GM12878 (cell line): ENCODE data around the gene ARAP1. TPM values are rescaled to one million over a fixed set of nuclear protein-coding genes. Genes with fewer than 3 reads are reported as not detected.

Source experiments
- ATAC-seq: fragments of 200-7000 bp; cut with Tn5 transposase; 3 replicates; pipeline ENCODE4 v1.9.1; 2020; ENCODE audit warnings: mild to moderate bottlenecking, moderate library complexity
- BruUV-seq: library from RNA; stranded (reverse); fragments of 400-500 nt; replicated peaks from 2 replicates; lab custom pipeline; 2021; lab: Mats Ljungman, UMichigan
- CTCF ChIA-PET: fragments of 300-600 bp; sonication (Branson Sonifier 250); formaldehyde crosslinking; extraction: SDS; loops from one replicate; lab custom pipeline; 2021; ENCODE audit warnings: inconsistent platforms; lab: Yijun Ruan, JAX
- POLR2A ChIA-PET: fragments of 350-600 bp; formaldehyde crosslinking; extraction: SDS; loops from one replicate; lab custom pipeline; 2021; ENCODE audit warnings: inconsistent platforms; lab: Charles Lee
- RAD21 ChIA-PET: fragments of 300-600 bp; sonication (Branson Sonifier 250); formaldehyde crosslinking; loops from one replicate; lab custom pipeline; 2023; ENCODE audit warnings: antibody characterized with exemption; ENCODE audit not compliant: unreplicated experiment; lab: Charles Lee
- SMC1A ChIA-PET: fragments of 300-600 bp; sonication (Branson Sonifier 250); formaldehyde crosslinking; loops from one replicate; lab custom pipeline; 2023; ENCODE audit not compliant: unreplicated experiment, uncharacterized antibody; lab: Charles Lee
- DNase-seq: peaks from one replicate; pipeline ENCODE4 v3.0.0-alpha.2; 2011; ENCODE audit warnings: low read depth, low spot score
- FAIRE-seq: peaks from 3 replicates; lab custom pipeline; 2011; peaks lifted over from hg19 to GRCh38; lab: Jason Lieb, UNC
- H2AFZ ChIP-seq: 2 replicates; pipeline ENCODE4 v1.6.0; 2011; ENCODE audit warnings: low read depth, low read length, control low read depth; ENCODE audit not compliant: control insufficient read depth
- H3K27ac ChIP-seq: 2 replicates; pipeline ENCODE4 v1.5.1; 2011; ENCODE audit warnings: control low read depth; ENCODE audit not compliant: control insufficient read depth, insufficient read depth
- H3K27me3 ChIP-seq, 2 experiments: replicated peaks in 1 of 2; 2 replicates each; pipeline versions ENCODE4 v1.6.0 to v1.6.1; 2011; ENCODE audit warnings: low read length in 1 of 2; ENCODE audit not compliant: control insufficient read depth in 2 of 2, insufficient read depth in 2 of 2
- H3K36me3 ChIP-seq, 2 experiments: 2 replicates each; pipeline ENCODE4 v1.5.1; 2011; ENCODE audit warnings: low read length in 1 of 2; ENCODE audit not compliant: control insufficient read depth in 2 of 2, insufficient read depth in 2 of 2
- H3K4me1 ChIP-seq: 2 replicates; pipeline ENCODE4 v1.6.1; 2011; ENCODE audit warnings: mild to moderate bottlenecking, low read length, moderate library complexity, mixed read lengths; ENCODE audit not compliant: control insufficient read depth, insufficient read depth
- H3K4me2 ChIP-seq: 2 replicates; pipeline ENCODE4 v1.6.0; 2011; ENCODE audit warnings: control low read depth; ENCODE audit not compliant: control insufficient read depth, insufficient read depth
- H3K4me3 ChIP-seq: fragments of 200-600 bp; sonication (generic); 2 replicates; pipeline ENCODE4 v1.5.1; 2016
- H3K79me2 ChIP-seq: 2 replicates; pipeline ENCODE4 v1.6.0; 2011; ENCODE audit warnings: low read length; ENCODE audit not compliant: control insufficient read depth, insufficient read depth
- H3K9ac ChIP-seq: 2 replicates; pipeline ENCODE4 v1.8.0; 2011; ENCODE audit warnings: low read length, control low read depth, mixed read lengths; ENCODE audit not compliant: control insufficient read depth, insufficient read depth
- H3K9me3 ChIP-seq: replicated peaks from 3 replicates; pipeline ENCODE4 v1.5.1; 2011; ENCODE audit warnings: mild to moderate bottlenecking, low read length; ENCODE audit not compliant: control insufficient read depth, insufficient read depth
- H4K20me1 ChIP-seq: 2 replicates; pipeline ENCODE4 v1.6.0; 2011; ENCODE audit not compliant: control insufficient read depth, insufficient read depth
- CHD4 ChIP-seq: fragments of 200-600 bp; sonication (generic); IDR thresholded peaks from 2 replicates; pipeline ENCODE4 v1.6.1; 2016; ENCODE audit warnings: mild to moderate bottlenecking
- EGR1 ChIP-seq, 2 experiments: IDR thresholded peaks; 1 replicate in 1 of 2; 2 replicates in 1 of 2; pipeline ENCODE4 v1.6.1; 2011 to 2012; ENCODE audit warnings: low read depth in 2 of 2, low read length in 2 of 2, borderline replicate concordance in 1 of 2, mild to moderate bottlenecking in 1 of 2, moderate library complexity in 1 of 2
- PAX8 ChIP-seq: fragments of 450-650 bp; IDR thresholded peaks from 2 replicates; pipeline ENCODE4 v1.6.1; 2017; ENCODE audit warnings: mild to moderate bottlenecking, moderate library complexity
- RCOR1 ChIP-seq: conservative IDR thresholded peaks from 2 replicates; pipeline ENCODE4 v1.6.1; 2012; ENCODE audit warnings: low read depth, low read length, improper control_type of control experiment
- RELB ChIP-seq: fragments of 450-650 bp; IDR thresholded peaks from 2 replicates; pipeline ENCODE4 v1.6.1; 2017; ENCODE audit warnings: low read depth, mild to moderate bottlenecking, moderate library complexity
- SUPT20H ChIP-seq: IDR thresholded peaks from 2 replicates; pipeline ENCODE4 v1.6.1; 2011; ENCODE audit warnings: low read depth, mild to moderate bottlenecking, low read length, moderate library complexity, borderline replicate concordance; ENCODE audit not compliant: control insufficient read depth
- ZBTB33 ChIP-seq: fragments of 450-650 bp; IDR thresholded peaks from 2 replicates; pipeline ENCODE4 v1.6.1; 2017; ENCODE audit warnings: mild to moderate bottlenecking
- ZNF687 ChIP-seq: fragments of 450-650 bp; IDR thresholded peaks from 2 replicates; pipeline ENCODE4 v1.6.1; 2017; ENCODE audit warnings: mild to moderate bottlenecking, moderate library complexity
- WGBS: methylation state at CpG from one replicate; pipeline ENCODE4 v1.1.6; 2016; ENCODE audit warnings: low lambda C conversion rate; ENCODE audit not compliant: insufficient replicate concordance, insufficient coverage; ENCODE audit errors: missing lambda C conversion rate; 5-methylcytosine and 5-hydroxymethylcytosine counted together
- in situ Hi-C: fragments of 300-500 bp; cut with MboI; formaldehyde crosslinking; loops from 9 replicates; pipeline ENCODE4 v1.14.3; 2018; ENCODE audit warnings: mixed read lengths
- intact Hi-C: fragments of 100-400 bp; cut with micrococcal nuclease; formaldehyde crosslinking; loops from one replicate; pipeline ENCODE4 v1.14.2; 2022; ENCODE audit not compliant: unreplicated experiment
- polyA plus RNA-seq, 11 experiments: library from polyadenylated mRNA; depleted of rRNA in 4 of 11; unstranded in 6 of 11; stranded (reverse) in 5 of 11; fragments of >200 nt; fragmentation: Nextera tagmentation in 4 of 11; fragmentation: Illumina TruSeq in 1 of 11; extraction: Ambion mirVana in 4 of 11; extraction: Trizol in 1 of 11; gene quantifications; 1 replicate in 1 of 11; 2 replicates in 10 of 11; pipeline versions ENCODE4 v1.2.1 to v1.2.3, GENCODE V29; 2011 to 2016; ENCODE audit warnings: inconsistent platforms in 2 of 11, missing spikeins in 2 of 11, low read depth in 1 of 11
- total RNA-seq, 4 experiments: library from RNA; depleted of rRNA in 3 of 4; stranded (reverse); fragments of >200 nt in 3 of 4; fragmentation: Illumina TruSeq in 1 of 4; extraction: Trizol in 1 of 4; gene quantifications; 2 replicates each; pipeline versions ENCODE4 v1.2.1 to v1.2.3, GENCODE V29; 2013 to 2021
- TF ChIP-seq, protein P1 (sequence below): fragments of 450-650 bp; IDR thresholded peaks from 2 replicates; pipeline ENCODE4 v1.6.1; 2018; ENCODE audit warnings: mild to moderate bottlenecking, low read depth, moderate library complexity; ENCODE audit not compliant: partially characterized antibody

ARAP1 gene
- total and polyA plus RNA-seq, 10 of the 15 experiments (the other 5 are each of a cell fraction or from before 2014, with no cell fraction given), result 0.55 to 102 (median 51.0) TPM

GRCh38 chr11:72783144-72783905, 31.1 kb upstream of the ARAP1 start:
- RAD21 ChIA-PET, result interaction anchor here (0.8 to 2.3 kb wide), 6 partner anchors 10 to 61 kb away, joined by 3 to 24 read pairs (median 7); partner anchors contain the start of gene STARD10
- no peak overlapping the region for H3K4me3 ChIP-seq
- TF ChIP-seq CHD4 (no peak), ZBTB33 (no peak), PAX8 (no peak), EGR1 (IDR thresholded peaks at IDR 0.05; ENCODE audit: borderline replicate concordance in 1 of 2, low read depth in 2 of 2, low read length in 2 of 2) (no peak), RELB (no peak), SUPT20H (no peak), RCOR1 (no peak), ZNF687 (no peak)
- TF ChIP-seq, protein P1, sequence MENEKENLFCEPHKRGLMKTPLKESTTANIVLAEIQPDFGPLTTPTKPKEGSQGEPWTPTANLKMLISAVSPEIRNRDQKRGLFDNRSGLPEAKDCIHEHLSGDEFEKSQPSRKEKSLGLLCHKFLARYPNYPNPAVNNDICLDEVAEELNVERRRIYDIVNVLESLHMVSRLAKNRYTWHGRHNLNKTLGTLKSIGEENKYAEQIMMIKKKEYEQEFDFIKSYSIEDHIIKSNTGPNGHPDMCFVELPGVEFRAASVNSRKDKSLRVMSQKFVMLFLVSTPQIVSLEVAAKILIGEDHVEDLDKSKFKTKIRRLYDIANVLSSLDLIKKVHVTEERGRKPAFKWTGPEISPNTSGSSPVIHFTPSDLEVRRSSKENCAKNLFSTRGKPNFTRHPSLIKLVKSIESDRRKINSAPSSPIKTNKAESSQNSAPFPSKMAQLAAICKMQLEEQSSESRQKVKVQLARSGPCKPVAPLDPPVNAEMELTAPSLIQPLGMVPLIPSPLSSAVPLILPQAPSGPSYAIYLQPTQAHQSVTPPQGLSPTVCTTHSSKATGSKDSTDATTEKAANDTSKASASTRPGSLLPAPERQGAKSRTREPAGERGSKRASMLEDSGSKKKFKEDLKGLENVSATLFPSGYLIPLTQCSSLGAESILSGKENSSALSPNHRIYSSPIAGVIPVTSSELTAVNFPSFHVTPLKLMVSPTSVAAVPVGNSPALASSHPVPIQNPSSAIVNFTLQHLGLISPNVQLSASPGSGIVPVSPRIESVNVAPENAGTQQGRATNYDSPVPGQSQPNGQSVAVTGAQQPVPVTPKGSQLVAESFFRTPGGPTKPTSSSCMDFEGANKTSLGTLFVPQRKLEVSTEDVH, result no peak

More at GRCh38 chr11:72783144-72783905, 31.1 kb upstream of the ARAP1 start:
- Histone ChIP-seq H3K9me3 (no peaks in the 10 kb centered on the region), H3K27ac (no peak overlapping the region), H3K9ac (no peak overlapping the region), H3K36me3 (no peaks in the 10 kb centered on the region), H3K27me3 (no peaks in the 10 kb centered on the region), H2AFZ (no peak overlapping the region), H3K4me1 (peaks cover 29% of the 10 kb centered on the region), H4K20me1 (no peaks in the 10 kb centered on the region), H3K4me2 (no peak overlapping the region), H3K79me2 (no peaks in the 10 kb centered on the region)
- DNase-seq (no peak), FAIRE-seq (no peak), ATAC-seq (no peak)
- intact Hi-C loops (no loop called here), in situ Hi-C loops (no loop called here)
- WGBS, result 75% methylated on average over 2 of the region's 2 CpGs
- POLR2A ChIA-PET, result interaction anchor here (2.3 kb wide), 1 partner anchor 10 kb away, joined by 19 read pairs; the partner anchor contains the start of gene STARD10
- SMC1A ChIA-PET, result interaction anchor here (0.9 to 1.8 kb wide), 3 partner anchors 9 to 58 kb away, joined by 3 to 13 read pairs (median 6); no protein-coding TSS in a partner anchor
- no TSS peak for BruUV-seq
- CTCF ChIA-PET, result interaction anchor here (8.2 to 15.0 kb wide), 2 partner anchors 10 to 57 kb away, joined by 65 to 469 read pairs; partner anchors contain the start of gene STARD10
